Esophagus squamous epithelium (tissue), 5 donors: ENCODE measurements around the gene DYNC1I1. TPM values are rescaled to one million over a fixed set of nuclear protein-coding genes. Genes with fewer than 3 reads are reported as not detected.

Experiments used
- DNase-seq: peaks from one replicate; lab custom pipeline; 2025; lab: John Stamatoyannopoulos, UW
- H3K27ac ChIP-seq, 4 donors: fragments of 200-600 bp; sonication (generic); one replicate each; pipeline ENCODE4 v1.5.1; 2016 to 2019; ENCODE audit warnings: mild to moderate bottlenecking in 1 of 4
- H3K27me3 ChIP-seq, 4 donors: fragments of 200-600 bp; sonication (generic); 1 replicate in 3 of 4; 2 replicates in 1 of 4; pipeline versions ENCODE4 v1.5.1 to v1.6.0; 2017 to 2021; ENCODE audit warnings: antibody characterized with exemption in 1 of 4
- H3K36me3 ChIP-seq, 3 donors: fragments of 200-600 bp; sonication (generic); one replicate each; pipeline ENCODE4 v1.5.1; 2016 to 2019
- H3K4me1 ChIP-seq, 3 donors: fragments of 200-600 bp; sonication (generic); one replicate each; pipeline ENCODE4 v1.5.1; 2017 to 2019
- H3K4me3 ChIP-seq, 4 donors: fragments of 200-600 bp; sonication (generic); 1 replicate in 3 of 4; 2 replicates in 1 of 4; pipeline ENCODE4 v1.5.1; 2016 to 2019; ENCODE audit warnings: mild to moderate bottlenecking in 2 of 4, moderate library complexity in 1 of 4
- H3K9me3 ChIP-seq, 3 donors: fragments of 200-600 bp; sonication (generic); one replicate each; pipeline ENCODE4 v1.5.1; 2016 to 2019
- CTCF ChIP-seq, 6 experiments: fragments of 450-650 bp in 4 of 6; fragments of 200-600 bp in 2 of 6; sonication (generic) in 2 of 6; IDR thresholded peaks; one replicate each; pipeline ENCODE4 v1.5.1; 2016 to 2019; ENCODE audit warnings: antibody characterized with exemption in 6 of 6, mild to moderate bottlenecking in 4 of 6, moderate library complexity in 4 of 6
- POLR2A ChIP-seq, 4 donors: fragments of 450-650 bp; IDR thresholded peaks; one replicate each; pipeline ENCODE4 v1.6.1; 2017; ENCODE audit warnings: antibody characterized with exemption in 4 of 4, mild to moderate bottlenecking in 4 of 4, moderate library complexity in 3 of 4
- WGBS, 2 donors: methylation state at CpG; one replicate each; pipeline ENCODE4 v1.1.5; 2018; 5-methylcytosine and 5-hydroxymethylcytosine counted together
- intact Hi-C: fragments of 100-400 bp; cut with DNase I; formaldehyde crosslinking; loops from one replicate; pipeline ENCODE4 v1.15.0; 2022
- total RNA-seq, 4 donors: library from RNA; depleted of rRNA; stranded (reverse); fragments of >200 nt; gene quantifications; one replicate each; pipeline ENCODE4 v1.1.0, GENCODE V29; 2016
- donor health status: DM: yes; HTN: yes; CAD: no.

Gene DYNC1I1
- total RNA-seq, 4 donors from 2014 or later: 2.0 to 8.0 (median 2.4) TPM

- no peak for DNase-seq
- Histone ChIP-seq H3K27ac (no peak overlapping the region), H3K4me1 (no peaks in the 10 kb centered on the region), H3K4me3 (no peak overlapping the region), H3K9me3 (no peaks in the 10 kb centered on the region), H3K36me3 (no peaks in the 10 kb centered on the region), H3K27me3 (no peaks in the 10 kb centered on the region)
- intact Hi-C loops: no loop called here
- no peak for TF ChIP-seq CTCF (IDR thresholded peaks at IDR 0.05)
- TF ChIP-seq POLR2A (IDR thresholded peaks at IDR 0.05): no peak
- 52 to 57% methylated on average over 5 of the region's 5 CpGs for WGBS, 2 donors
Observed at GRCh38 chr7:95960706-95961244, 188.4 kb downstream of the DYNC1I1 start.

DNA sequence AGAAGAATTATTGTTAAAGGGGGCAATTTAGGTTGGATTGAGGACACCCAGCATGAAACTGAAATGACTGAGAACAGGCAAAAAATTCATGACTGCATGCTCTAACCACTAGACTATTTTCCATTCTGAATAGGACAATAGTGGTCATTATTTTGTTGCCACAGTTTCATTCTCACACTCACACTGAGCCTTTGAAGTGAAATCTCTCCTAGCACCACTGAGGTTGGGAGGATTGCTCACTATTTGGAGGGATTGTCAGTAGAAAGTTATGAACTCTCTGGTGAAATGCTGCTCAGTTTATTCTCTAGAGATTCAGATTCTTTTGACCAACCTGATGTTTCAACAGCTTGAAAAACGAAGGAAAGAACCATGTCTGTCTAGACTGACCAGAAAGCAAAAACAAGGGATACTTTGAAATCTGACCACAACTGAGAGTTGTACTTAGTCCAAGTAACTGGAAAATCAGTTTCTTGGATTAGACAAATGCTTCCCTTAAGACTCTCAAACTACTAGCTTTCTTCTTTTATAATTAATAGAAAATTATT lies 191.2 kb downstream of the DYNC1I1 start:
- no peak overlapping the region for H3K27ac ChIP-seq
- no peaks in the 10 kb centered on the region for H3K27me3 ChIP-seq
- H3K4me1 ChIP-seq: no peaks in the 10 kb centered on the region
- TF ChIP-seq POLR2A (IDR thresholded peaks at IDR 0.05) (no peak), CTCF (IDR thresholded peaks at IDR 0.05) (no peak)
- no peaks in the 10 kb centered on the region for H3K9me3 ChIP-seq
- intact Hi-C loops: no loop called here
- H3K4me3 ChIP-seq: no peak overlapping the region
- H3K36me3 ChIP-seq: no peaks in the 10 kb centered on the region
- WGBS, 2 donors: 20 to 23% methylated on average over 1 of the region's 1 CpG
- DNase-seq: no peak

DNA sequence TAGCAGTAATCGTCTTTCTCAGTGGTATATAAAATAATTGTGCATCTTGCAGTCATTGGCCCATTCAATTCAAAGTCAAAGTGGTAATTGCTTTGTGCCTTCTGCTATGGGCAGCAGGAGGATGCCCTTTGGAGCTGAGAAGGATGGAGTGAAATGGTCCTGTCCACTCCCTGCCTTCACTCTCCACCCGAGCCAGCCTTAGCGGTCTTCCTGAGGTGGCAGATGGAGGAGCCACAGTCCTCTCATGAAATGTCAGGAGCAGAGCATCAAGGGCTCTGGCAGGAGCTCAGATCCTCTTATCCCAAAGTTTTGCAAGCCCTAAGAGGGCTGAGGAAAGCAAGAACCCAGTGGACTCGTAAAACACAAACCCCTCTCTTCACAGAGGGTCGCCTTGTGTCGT lies 199.4 kb downstream of the DYNC1I1 start:
- 54 to 69% methylated on average over 4 of the region's 6 CpGs for WGBS, 2 donors
- no peaks in the 10 kb centered on the region for H3K36me3 ChIP-seq
- intact Hi-C loops: no loop called here
- no peaks in the 10 kb centered on the region for H3K9me3 ChIP-seq
- no peak for TF ChIP-seq CTCF (IDR thresholded peaks at IDR 0.05)
- TF ChIP-seq POLR2A (IDR thresholded peaks at IDR 0.05): no peak
- DNase-seq: no peak
- H3K4me1 ChIP-seq: no peaks in the 10 kb centered on the region
- H3K27me3 ChIP-seq: no peaks in the 10 kb centered on the region
- H3K27ac ChIP-seq: no peak overlapping the region
- H3K4me3 ChIP-seq: no peak overlapping the region

DNA sequence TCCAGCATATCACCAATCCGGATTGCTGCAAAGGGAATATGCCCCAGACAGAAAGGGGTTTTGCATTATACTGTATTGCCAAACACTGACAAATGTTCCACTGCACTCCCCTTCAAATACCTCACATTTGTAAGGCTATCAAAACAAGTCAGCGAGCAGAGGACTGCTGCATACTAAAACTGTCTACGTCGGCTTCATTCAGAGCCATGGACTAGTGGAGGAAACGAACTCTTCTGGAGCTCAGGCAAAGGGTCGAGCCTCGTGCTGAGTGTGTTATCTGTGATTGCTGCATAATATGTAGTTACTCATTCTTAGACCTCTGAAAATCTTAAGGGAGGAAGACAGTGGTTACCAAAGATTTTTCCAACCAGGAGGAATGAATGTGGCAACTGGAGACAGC lies 200.2 kb downstream of the DYNC1I1 start:
- intact Hi-C loops: no loop called here
- Histone ChIP-seq H3K4me1 (no peaks in the 10 kb centered on the region), H3K36me3 (no peaks in the 10 kb centered on the region), H3K27me3 (no peaks in the 10 kb centered on the region), H3K4me3 (no peak overlapping the region), H3K9me3 (no peaks in the 10 kb centered on the region), H3K27ac (no peak overlapping the region)
- 55 to 76% methylated on average over 2 to 7 of the region's 7 CpGs for WGBS, 2 donors
- TF ChIP-seq CTCF (IDR thresholded peaks at IDR 0.05) (no peak), POLR2A (IDR thresholded peaks at IDR 0.05) (no peak)
- DNase-seq: no peak

- no peak for DNase-seq
- Histone ChIP-seq H3K4me1 (no peaks in the 10 kb centered on the region), H3K36me3 (no peaks in the 10 kb centered on the region), H3K27ac (no peak overlapping the region), H3K27me3 (no peaks in the 10 kb centered on the region), H3K9me3 (no peaks in the 10 kb centered on the region), H3K4me3 (no peak overlapping the region)
- TF ChIP-seq CTCF (IDR thresholded peaks at IDR 0.05) (no peak), POLR2A (IDR thresholded peaks at IDR 0.05) (no peak)
- intact Hi-C loops: no loop called here
- 20 to 43% methylated on average over 1 of the region's 1 CpG for WGBS, 2 donors
Observed at GRCh38 chr7:95974108-95974507, 201.8 kb downstream of the DYNC1I1 start.
